Adipose tissue (tissue), 3 donors: ENCODE data around the gene HAT1. TPM values are rescaled to one million over a fixed set of nuclear protein-coding genes. Genes with fewer than 3 reads are reported as not detected.
"Not testable (repeated sequence)": the region's sequence is repeated elsewhere in the genome, so short reads cannot be mapped to it uniquely, and the experiment has no call there.

Experiments
- H3K27ac ChIP-seq: one replicate; pipeline ENCODE4 v1.5.1; 2013; ENCODE audit warnings: low read depth, low read length
- WGBS, 3 donors: extraction: QIAGEN DNeasy Blood & Tissue Kit; methylation state at CpG; one replicate each; pipeline ENCODE4 v1.1.7; 2013; 5-methylcytosine and 5-hydroxymethylcytosine counted together
- polyA plus RNA-seq, 3 donors: library from polyadenylated mRNA; stranded (reverse); fragments of 200-250 nt; gene quantifications; one replicate each; pipeline ENCODE4 v1.2.3, GENCODE V29; 2013
- donor health status: healthy with polysubstance abuse.
- donor health status: Bipolar disorder and iron deficiency.
- donor health status: healthy.

The HAT1 gene
- polyA plus RNA-seq, 3 donors, result 25.1 to 34.8 (median 30.3) TPM

DNA sequence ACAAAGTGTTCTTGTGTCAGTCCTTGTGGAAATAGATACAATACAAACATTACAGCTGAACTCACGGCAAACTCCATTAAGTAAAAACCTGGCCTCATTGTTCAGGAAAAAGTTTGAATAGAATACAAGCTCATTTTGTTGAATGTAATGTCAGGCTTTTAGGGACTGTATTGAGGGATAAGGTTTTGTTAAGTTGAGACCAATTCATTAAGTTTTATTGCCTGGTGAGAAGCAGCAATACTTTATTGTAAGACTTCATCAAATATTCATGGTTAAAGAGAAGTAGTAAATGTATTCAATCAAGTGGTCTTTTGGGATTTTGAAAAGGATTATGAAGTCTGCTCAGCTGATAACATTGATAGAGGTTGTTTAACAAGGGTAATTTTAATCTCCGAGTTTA, 42.0 kb downstream of the HAT1 start:
- no peak overlapping the region for H3K27ac ChIP-seq
- 67 to 94% (median 93%) methylated on average over 2 of the region's 2 CpGs for WGBS, 3 donors

GRCh38 chr2:171965238-171965637, 43.0 kb downstream of the HAT1 start:
- 66 to 89% (median 70%) methylated on average over 3 of the region's 3 CpGs for WGBS, 3 donors
- H3K27ac ChIP-seq, result no peak overlapping the region

DNA sequence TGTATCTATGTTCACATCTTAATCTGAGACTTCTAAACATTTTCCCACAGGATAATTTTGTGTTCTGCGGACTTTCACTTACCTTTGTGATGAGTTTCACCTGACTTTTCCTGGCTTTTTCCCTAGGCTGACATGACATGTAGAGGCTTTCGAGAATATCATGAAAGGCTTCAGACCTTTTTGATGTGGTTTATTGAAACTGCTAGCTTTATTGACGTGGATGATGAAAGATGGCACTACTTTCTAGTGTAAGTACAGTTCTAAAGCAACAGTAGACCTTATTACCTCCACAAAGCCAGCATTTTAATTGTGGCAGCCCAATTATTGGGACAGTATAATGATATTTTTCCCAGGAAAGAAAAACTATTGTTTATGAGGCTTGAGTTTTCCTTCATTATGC, 43.4 kb downstream of the HAT1 start:
- 95% methylated on average over 3 of the region's 3 CpGs for WGBS, 3 donors
- H3K27ac ChIP-seq, result no peak overlapping the region

- WGBS, 3 donors, result 97 to 99% (median 97%) methylated on average over 8 of the region's 8 CpGs
Observed at GRCh38 chr2:171966235-171966634, 44.0 kb downstream of the HAT1 start.

DNA sequence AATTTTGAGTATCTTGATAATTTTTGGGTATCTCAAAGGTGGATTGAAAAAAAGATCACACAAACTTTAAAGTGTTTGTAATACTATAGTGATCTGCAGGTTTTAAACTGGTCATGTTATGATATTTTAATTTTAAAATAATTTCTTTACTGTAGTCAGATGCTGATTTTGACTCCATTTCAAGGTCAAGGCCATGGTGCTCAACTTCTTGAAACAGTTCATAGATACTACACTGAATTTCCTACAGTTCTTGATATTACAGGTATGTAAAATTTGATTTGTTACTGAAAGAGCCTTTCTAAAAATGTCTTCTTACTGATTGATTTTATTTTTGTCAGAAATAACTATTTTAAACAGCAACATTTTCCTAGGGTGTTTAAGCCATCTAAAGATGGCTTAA, 44.4 kb downstream of the HAT1 start:
- no peak overlapping the region for H3K27ac ChIP-seq

More at GRCh38 chr2:171966235-171966634, 44.0 kb downstream of the HAT1 start:
- no peak overlapping the region for H3K27ac ChIP-seq

- H3K27ac ChIP-seq, result no peak overlapping the region
Observed at GRCh38 chr2:171968509-171968908, 46.2 kb downstream of the HAT1 start.

- no peak overlapping the region for H3K27ac ChIP-seq
- WGBS, 3 donors, result 96 to 100% (median 100%) methylated on average over 2 of the region's 2 CpGs
Observed at GRCh38 chr2:171972329-171972982, 50.2 kb downstream of the HAT1 start.

DNA sequence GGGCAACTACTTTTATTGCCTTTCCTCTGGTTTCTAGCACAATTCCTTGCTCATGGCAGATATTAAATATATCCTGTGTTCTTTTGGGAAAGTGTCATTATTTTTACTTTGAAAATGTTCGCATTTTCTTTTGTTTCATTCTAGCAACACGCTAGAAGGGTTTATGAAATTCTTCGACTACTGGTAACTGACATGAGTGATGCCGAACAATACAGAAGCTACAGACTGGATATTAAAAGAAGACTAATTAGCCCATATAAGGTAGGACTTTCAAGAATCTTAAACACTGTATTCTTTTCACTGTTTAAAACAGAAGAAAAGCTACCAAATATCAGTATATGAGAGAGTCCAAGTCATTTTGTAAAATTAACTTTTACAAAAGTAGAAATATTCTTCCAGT, 56.8 kb downstream of the HAT1 start:
- H3K27ac ChIP-seq, result no peak overlapping the region
- WGBS, 3 donors, result 97 to 99% (median 97%) methylated on average over 4 of the region's 4 CpGs

GRCh38 chr2:171983924-171984323, 61.7 kb downstream of the HAT1 start:
- not testable (repeated sequence) for H3K27ac ChIP-seq
- 97 to 100% (median 100%) methylated on average over 1 of the region's 1 CpG for whole genome bisulfite sequencing, 3 donors

GRCh38 chr2:171985076-171985475, 62.8 kb downstream of the HAT1 start:
- 89 to 98% (median 91%) methylated on average over 2 of the region's 2 CpGs for WGBS, 3 donors
- H3K27ac ChIP-seq, result no peak overlapping the region

GRCh38 chr2:171986778-171987177, 64.5 kb downstream of the HAT1 start:
- WGBS, 3 donors, result 81 to 97% (median 92%) methylated on average over 4 of the region's 4 CpGs
- no peak overlapping the region for H3K27ac ChIP-seq

GRCh38 chr2:171991027-171991426, 68.8 kb downstream of the HAT1 start:
- 88 to 96% (median 90%) methylated on average over 4 of the region's 4 CpGs for WGBS, 3 donors
- no peak overlapping the region for H3K27ac ChIP-seq

GRCh38 chr2:171995586-171995985, 73.3 kb downstream of the HAT1 start:
- no peak overlapping the region for H3K27ac ChIP-seq
- WGBS, 3 donors, result 88 to 92% (median 90%) methylated on average over 5 of the region's 5 CpGs

- 86 to 93% (median 92%) methylated on average over 5 of the region's 5 CpGs for WGBS, 3 donors
Observed at GRCh38 chr2:171996021-171996420, 73.8 kb downstream of the HAT1 start.

GRCh38 chr2:171997031-171997430, 74.8 kb downstream of the HAT1 start:
- WGBS, 3 donors, result 81 to 97% (median 93%) methylated on average over 5 of the region's 5 CpGs
- H3K27ac ChIP-seq, result not testable (repeated sequence)

More at GRCh38 chr2:171996021-171996420, 73.8 kb downstream of the HAT1 start:
- H3K27ac ChIP-seq, result no peak overlapping the region

DNA sequence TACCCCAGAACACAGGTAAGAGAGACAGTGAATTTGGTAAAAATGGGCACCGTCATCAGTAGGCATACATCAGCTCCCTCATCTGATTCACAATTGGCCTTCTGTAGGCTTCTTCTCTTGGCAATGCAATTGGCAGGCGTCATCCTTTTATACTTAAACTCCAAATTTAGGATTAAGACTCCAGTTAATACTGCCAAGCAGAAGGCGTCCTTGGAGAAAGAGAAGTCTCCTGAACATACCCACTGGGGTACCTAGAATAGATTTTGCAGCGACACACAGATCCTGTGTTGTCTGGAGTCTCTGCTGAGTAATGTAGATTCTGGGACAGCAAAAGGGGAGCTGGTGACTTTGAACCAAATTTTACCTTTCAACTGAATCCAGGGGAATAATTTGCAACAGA, 76.9 kb downstream of the HAT1 start:
- 36 to 45% (median 39%) methylated on average over 4 of the region's 4 CpGs for whole genome bisulfite sequencing, 3 donors
- no peak overlapping the region for H3K27ac ChIP-seq

GRCh38 chr2:171999604-172000469, 77.6 kb downstream of the HAT1 start, which contains the start of gene METAP1D:
Gene METAP1D (plus strand): TSS chr2:171999953. CDS start chr2:171999970, 17 bp downstream.
- H3K27ac ChIP-seq, result no peak within 1 kb of the TSS
- 0 to 1% (median 1%) methylated on average over 72 to 73 of the region's 73 CpGs for WGBS, 3 donors

DNA sequence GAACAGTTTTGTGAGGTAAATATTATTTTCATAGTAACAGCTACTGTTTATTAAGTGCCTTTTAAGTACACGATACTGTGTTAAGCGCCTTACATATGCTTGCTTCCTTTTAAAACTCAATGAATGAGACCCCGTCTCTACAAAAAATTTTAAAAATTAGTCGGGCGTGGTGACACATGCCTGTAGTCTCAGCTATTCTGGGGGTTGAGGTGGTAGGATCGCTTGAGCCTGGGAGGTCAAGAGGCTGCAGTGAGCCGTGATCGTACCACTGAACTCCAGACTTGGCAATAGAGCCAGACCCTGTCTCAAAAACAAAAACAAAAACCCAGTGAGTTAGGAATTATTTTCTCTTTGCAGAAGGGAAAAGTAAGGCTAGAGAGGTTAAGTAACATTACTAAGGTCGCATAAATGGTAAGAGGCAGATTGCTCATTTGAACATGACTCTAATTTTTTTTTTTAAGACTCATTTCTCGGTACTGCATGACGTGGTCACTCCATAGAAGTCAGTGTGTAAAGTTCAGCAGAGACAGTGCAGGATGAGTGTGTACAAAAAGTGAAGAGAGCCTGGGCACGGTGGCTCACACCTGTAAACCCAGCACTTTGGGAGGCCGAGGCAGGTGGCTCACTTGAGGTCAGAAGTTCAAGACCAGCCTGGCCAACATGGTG, 78.6 kb downstream of the HAT1 start:
- WGBS, 3 donors, result 87% methylated on average over 13 of the region's 13 CpGs
- no peak overlapping the region for H3K27ac ChIP-seq

DNA sequence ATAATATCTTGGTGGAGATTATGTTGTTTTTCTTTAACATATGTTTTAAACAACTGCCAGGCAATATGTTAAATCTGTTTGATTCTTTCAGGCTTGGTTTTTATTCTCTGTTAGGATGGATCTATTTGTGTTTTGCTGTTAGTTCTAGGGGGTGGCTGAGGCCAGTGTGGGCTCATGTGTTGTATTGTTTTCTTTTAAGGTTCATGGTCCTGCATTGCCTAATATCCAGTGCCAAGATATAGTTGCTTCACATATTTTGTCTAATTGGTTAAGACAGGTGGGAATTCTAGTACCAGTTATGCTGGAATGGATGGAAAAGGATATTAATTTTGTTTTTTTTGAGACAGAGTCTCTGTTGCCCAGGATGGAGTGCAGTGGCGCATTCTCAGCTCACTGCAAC, 85.1 kb downstream of the HAT1 start:
- WGBS, 3 donors, result 88 to 100% (median 97%) methylated on average over 1 of the region's 1 CpG
- no peak overlapping the region for H3K27ac ChIP-seq
